ENCODE results near the gene SH3GL3. TPM values are rescaled to one million over a fixed set of nuclear protein-coding genes. Genes with fewer than 3 reads are reported as not detected.

The SH3GL3 gene
- total RNA-seq, 1 donor from 2014 or later: 6.3 TPM

- Histone ChIP-seq H3K27ac (ENCODE audit: low read depth, low read length) (no peak overlapping the region), H3K9ac (ENCODE audit: low read depth in 1 of 3, low read length in 3 of 3) (no peak overlapping the region), H3K27me3 (ENCODE audit: control insufficient read depth in 3 of 3, insufficient read depth in 3 of 3, low read length in 3 of 3) (peaks cover 0 to 6% (median 2%) of the 10 kb centered on the region in 3 donors), H3K36me3 (ENCODE audit: control insufficient read depth in 3 of 3, insufficient read depth in 3 of 3, low read length in 3 of 3) (no peaks in the 10 kb centered on the region), H3K4me3 (ENCODE audit: low read length in 3 of 3) (no peak overlapping the region), H3K4me1 (ENCODE audit: control insufficient read depth in 3 of 3, insufficient read depth in 3 of 3, low read length in 3 of 3) (no peaks in the 10 kb centered on the region), H3K9me3 (ENCODE audit: control insufficient read depth in 3 of 3, low read length in 3 of 3) (no peaks in the 10 kb centered on the region)
Observed at GRCh38 chr15:83555383-83555782, 108.2 kb downstream of the SH3GL3 start.

- no peaks in the 10 kb centered on the region for H3K4me1 ChIP-seq (ENCODE audit: control insufficient read depth in 3 of 3, insufficient read depth in 3 of 3, low read length in 3 of 3)
- no peaks in the 10 kb centered on the region for H3K9me3 ChIP-seq (ENCODE audit: control insufficient read depth in 3 of 3, low read length in 3 of 3)
- no peaks in the 10 kb centered on the region for H3K36me3 ChIP-seq (ENCODE audit: control insufficient read depth in 3 of 3, insufficient read depth in 3 of 3, low read length in 3 of 3)
- peaks cover 0 to 6% (median 2%) of the 10 kb centered on the region in 3 donors for H3K27me3 ChIP-seq (ENCODE audit: control insufficient read depth in 3 of 3, insufficient read depth in 3 of 3, low read length in 3 of 3)
- H3K9ac ChIP-seq (ENCODE audit: low read depth in 1 of 3, low read length in 3 of 3): no peak overlapping the region
- H3K4me3 ChIP-seq (ENCODE audit: low read length in 3 of 3): no peak overlapping the region
- H3K27ac ChIP-seq (ENCODE audit: low read depth, low read length): no peak overlapping the region
Observed at GRCh38 chr15:83556068-83556467, 108.9 kb downstream of the SH3GL3 start.

GRCh38 chr15:83556754-83557153 lies 109.6 kb downstream of the SH3GL3 start:
- Histone ChIP-seq H3K36me3 (ENCODE audit: control insufficient read depth in 3 of 3, insufficient read depth in 3 of 3, low read length in 3 of 3) (no peaks in the 10 kb centered on the region), H3K4me3 (ENCODE audit: low read length in 3 of 3) (no peak overlapping the region), H3K9me3 (ENCODE audit: control insufficient read depth in 3 of 3, low read length in 3 of 3) (no peaks in the 10 kb centered on the region), H3K9ac (ENCODE audit: low read depth in 1 of 3, low read length in 3 of 3) (no peak overlapping the region), H3K27ac (ENCODE audit: low read depth, low read length) (no peak overlapping the region), H3K27me3 (ENCODE audit: control insufficient read depth in 3 of 3, insufficient read depth in 3 of 3, low read length in 3 of 3) (peaks cover 0 to 6% (median 2%) of the 10 kb centered on the region in 3 donors), H3K4me1 (ENCODE audit: control insufficient read depth in 3 of 3, insufficient read depth in 3 of 3, low read length in 3 of 3) (no peaks in the 10 kb centered on the region)

GRCh38 chr15:83558146-83558545 lies 111.0 kb downstream of the SH3GL3 start:
- H3K9me3 ChIP-seq (ENCODE audit: control insufficient read depth in 3 of 3, low read length in 3 of 3): no peaks in the 10 kb centered on the region
- H3K27ac ChIP-seq (ENCODE audit: low read depth, low read length): no peak overlapping the region
- H3K9ac ChIP-seq (ENCODE audit: low read depth in 1 of 3, low read length in 3 of 3): no peak overlapping the region
- H3K4me3 ChIP-seq (ENCODE audit: low read length in 3 of 3): no peak overlapping the region
- H3K4me1 ChIP-seq (ENCODE audit: control insufficient read depth in 3 of 3, insufficient read depth in 3 of 3, low read length in 3 of 3): no peaks in the 10 kb centered on the region
- H3K36me3 ChIP-seq (ENCODE audit: control insufficient read depth in 3 of 3, insufficient read depth in 3 of 3, low read length in 3 of 3): no peaks in the 10 kb centered on the region
- H3K27me3 ChIP-seq (ENCODE audit: control insufficient read depth in 3 of 3, insufficient read depth in 3 of 3, low read length in 3 of 3): peaks cover 0 to 6% (median 2%) of the 10 kb centered on the region in 3 donors

GRCh38 chr15:83559310-83559966 lies 112.3 kb downstream of the SH3GL3 start:
- Histone ChIP-seq H3K9ac (ENCODE audit: low read depth in 1 of 3, low read length in 3 of 3) (no peak overlapping the region), H3K36me3 (ENCODE audit: control insufficient read depth in 3 of 3, insufficient read depth in 3 of 3, low read length in 3 of 3) (no peaks in the 10 kb centered on the region), H3K9me3 (ENCODE audit: control insufficient read depth in 3 of 3, low read length in 3 of 3) (no peaks in the 10 kb centered on the region), H3K4me1 (ENCODE audit: control insufficient read depth in 3 of 3, insufficient read depth in 3 of 3, low read length in 3 of 3) (no peaks in the 10 kb centered on the region), H3K27ac (ENCODE audit: low read depth, low read length) (no peak overlapping the region), H3K4me3 (ENCODE audit: low read length in 3 of 3) (no peak overlapping the region), H3K27me3 (ENCODE audit: control insufficient read depth in 3 of 3, insufficient read depth in 3 of 3, low read length in 3 of 3) (peaks cover 0 to 6% (median 2%) of the 10 kb centered on the region in 3 donors)

GRCh38 chr15:83561661-83562060 lies 114.5 kb downstream of the SH3GL3 start:
- H3K9ac ChIP-seq (ENCODE audit: low read depth in 1 of 3, low read length in 3 of 3): no peak overlapping the region
- no peak overlapping the region for H3K4me3 ChIP-seq (ENCODE audit: low read length in 3 of 3)

GRCh38 chr15:83565138-83565537 lies 118.0 kb downstream of the SH3GL3 start:
- no peaks in the 10 kb centered on the region for H3K4me1 ChIP-seq (ENCODE audit: control insufficient read depth in 3 of 3, insufficient read depth in 3 of 3, low read length in 3 of 3)
- no peak overlapping the region for H3K9ac ChIP-seq (ENCODE audit: low read depth in 1 of 3, low read length in 3 of 3)
- no peak overlapping the region for H3K27ac ChIP-seq (ENCODE audit: low read depth, low read length)
- no peaks in the 10 kb centered on the region for H3K9me3 ChIP-seq (ENCODE audit: control insufficient read depth in 3 of 3, low read length in 3 of 3)
- no peaks in the 10 kb centered on the region for H3K27me3 ChIP-seq (ENCODE audit: control insufficient read depth in 3 of 3, insufficient read depth in 3 of 3, low read length in 3 of 3)
- H3K4me3 ChIP-seq (ENCODE audit: low read length in 3 of 3): no peak overlapping the region
- no peaks in the 10 kb centered on the region for H3K36me3 ChIP-seq (ENCODE audit: control insufficient read depth in 3 of 3, insufficient read depth in 3 of 3, low read length in 3 of 3)

More at GRCh38 chr15:83561661-83562060, 114.5 kb downstream of the SH3GL3 start:
- Histone ChIP-seq H3K4me1 (ENCODE audit: control insufficient read depth in 3 of 3, insufficient read depth in 3 of 3, low read length in 3 of 3) (no peaks in the 10 kb centered on the region), H3K36me3 (ENCODE audit: control insufficient read depth in 3 of 3, insufficient read depth in 3 of 3, low read length in 3 of 3) (no peaks in the 10 kb centered on the region), H3K27me3 (ENCODE audit: control insufficient read depth in 3 of 3, insufficient read depth in 3 of 3, low read length in 3 of 3) (peaks cover 0 to 6% (median 2%) of the 10 kb centered on the region in 3 donors), H3K9me3 (ENCODE audit: control insufficient read depth in 3 of 3, low read length in 3 of 3) (no peaks in the 10 kb centered on the region), H3K27ac (ENCODE audit: low read depth, low read length) (no peak overlapping the region)

GRCh38 chr15:83565553-83566159 lies 118.5 kb downstream of the SH3GL3 start:
- Histone ChIP-seq H3K4me1 (ENCODE audit: control insufficient read depth in 3 of 3, insufficient read depth in 3 of 3, low read length in 3 of 3) (no peaks in the 10 kb centered on the region), H3K9ac (ENCODE audit: low read depth in 1 of 3, low read length in 3 of 3) (no peak overlapping the region), H3K36me3 (ENCODE audit: control insufficient read depth in 3 of 3, insufficient read depth in 3 of 3, low read length in 3 of 3) (no peaks in the 10 kb centered on the region), H3K9me3 (ENCODE audit: control insufficient read depth in 3 of 3, low read length in 3 of 3) (no peaks in the 10 kb centered on the region), H3K4me3 (ENCODE audit: low read length in 3 of 3) (no peak overlapping the region), H3K27ac (ENCODE audit: low read depth, low read length) (no peak overlapping the region), H3K27me3 (ENCODE audit: control insufficient read depth in 3 of 3, insufficient read depth in 3 of 3, low read length in 3 of 3) (no peaks in the 10 kb centered on the region)

- no peaks in the 10 kb centered on the region for H3K4me1 ChIP-seq (ENCODE audit: control insufficient read depth in 3 of 3, insufficient read depth in 3 of 3, low read length in 3 of 3)
- H3K9me3 ChIP-seq (ENCODE audit: control insufficient read depth in 3 of 3, low read length in 3 of 3): no peaks in the 10 kb centered on the region
- no peaks in the 10 kb centered on the region for H3K36me3 ChIP-seq (ENCODE audit: control insufficient read depth in 3 of 3, insufficient read depth in 3 of 3, low read length in 3 of 3)
- no peak overlapping the region for H3K9ac ChIP-seq (ENCODE audit: low read depth in 1 of 3, low read length in 3 of 3)
- H3K4me3 ChIP-seq (ENCODE audit: low read length in 3 of 3): no peak overlapping the region
- no peak overlapping the region for H3K27ac ChIP-seq (ENCODE audit: low read depth, low read length)
- no peaks in the 10 kb centered on the region for H3K27me3 ChIP-seq (ENCODE audit: control insufficient read depth in 3 of 3, insufficient read depth in 3 of 3, low read length in 3 of 3)
Observed at GRCh38 chr15:83567318-83567717, 120.2 kb downstream of the SH3GL3 start.

- no peaks in the 10 kb centered on the region for H3K36me3 ChIP-seq (ENCODE audit: control insufficient read depth in 3 of 3, insufficient read depth in 3 of 3, low read length in 3 of 3)
- no peak overlapping the region for H3K27ac ChIP-seq (ENCODE audit: low read depth, low read length)
- H3K4me1 ChIP-seq (ENCODE audit: control insufficient read depth in 3 of 3, insufficient read depth in 3 of 3, low read length in 3 of 3): no peaks in the 10 kb centered on the region
- H3K27me3 ChIP-seq (ENCODE audit: control insufficient read depth in 3 of 3, insufficient read depth in 3 of 3, low read length in 3 of 3): peaks cover 0 to 10% (median 0%) of the 10 kb centered on the region in 3 donors
- no peak overlapping the region for H3K4me3 ChIP-seq (ENCODE audit: low read length in 3 of 3)
- H3K9me3 ChIP-seq (ENCODE audit: control insufficient read depth in 3 of 3, low read length in 3 of 3): no peaks in the 10 kb centered on the region
- no peak overlapping the region for H3K9ac ChIP-seq (ENCODE audit: low read depth in 1 of 3, low read length in 3 of 3)
Observed at GRCh38 chr15:83569341-83569740, 122.2 kb downstream of the SH3GL3 start.

Data from skeletal muscle tissue (tissue), 4 donors.